ENCODE results near the gene DNAJB6. TPM values are rescaled to one million over a fixed set of nuclear protein-coding genes. Genes with fewer than 3 reads are reported as not detected.

DNAJB6 gene
- total RNA-seq, 2 donors from 2014 or later, result 78.0 to 81.8 TPM

DNA sequence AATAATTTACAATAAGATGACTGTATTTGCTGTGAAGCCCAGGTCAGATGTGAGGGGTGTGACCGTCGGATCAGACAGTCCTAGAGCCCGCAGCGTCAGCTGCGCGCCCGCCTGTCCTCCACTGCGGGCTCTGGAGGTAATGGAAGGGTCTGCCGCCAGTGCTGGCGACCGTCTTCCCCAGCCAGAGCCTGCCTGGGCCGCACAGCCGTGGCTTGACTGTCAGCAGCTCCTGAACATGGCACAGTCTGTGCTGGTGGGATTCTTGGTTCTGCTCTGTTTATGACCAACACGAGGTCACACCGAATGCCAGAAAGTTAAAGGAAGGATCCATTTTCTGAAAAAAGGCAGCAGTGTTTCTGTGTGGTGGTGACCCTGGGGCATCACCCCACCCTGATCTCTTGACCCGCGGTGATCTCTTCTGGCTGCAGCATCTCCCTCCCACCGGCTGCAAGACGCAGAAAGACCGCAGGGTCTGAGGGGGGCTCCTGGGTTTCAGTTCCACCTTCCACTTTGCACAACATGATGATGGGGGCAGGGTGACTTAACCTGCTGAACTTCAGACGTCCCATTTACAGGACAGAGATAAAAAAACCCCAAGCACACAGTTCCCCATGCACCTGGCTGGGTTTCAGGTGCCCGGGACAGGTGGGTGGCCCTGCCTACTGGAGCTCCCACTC, 103.7 kb downstream of the DNAJB6 start:
- intact Hi-C loops (cut with DNase I), result no loop called here
- Histone ChIP-seq H3K4me3 (no peak overlapping the region), H3K9me3 (no peaks in the 10 kb centered on the region), H3K4me1 (no peaks in the 10 kb centered on the region), H3K27ac (no peak overlapping the region), H3K9ac (ENCODE audit: low read depth in 2 of 2, low read length in 2 of 2) (no peak overlapping the region), H3K27me3 (no peaks in the 10 kb centered on the region), H3K36me3 (no peaks in the 10 kb centered on the region)
- TF ChIP-seq, protein P1, sequence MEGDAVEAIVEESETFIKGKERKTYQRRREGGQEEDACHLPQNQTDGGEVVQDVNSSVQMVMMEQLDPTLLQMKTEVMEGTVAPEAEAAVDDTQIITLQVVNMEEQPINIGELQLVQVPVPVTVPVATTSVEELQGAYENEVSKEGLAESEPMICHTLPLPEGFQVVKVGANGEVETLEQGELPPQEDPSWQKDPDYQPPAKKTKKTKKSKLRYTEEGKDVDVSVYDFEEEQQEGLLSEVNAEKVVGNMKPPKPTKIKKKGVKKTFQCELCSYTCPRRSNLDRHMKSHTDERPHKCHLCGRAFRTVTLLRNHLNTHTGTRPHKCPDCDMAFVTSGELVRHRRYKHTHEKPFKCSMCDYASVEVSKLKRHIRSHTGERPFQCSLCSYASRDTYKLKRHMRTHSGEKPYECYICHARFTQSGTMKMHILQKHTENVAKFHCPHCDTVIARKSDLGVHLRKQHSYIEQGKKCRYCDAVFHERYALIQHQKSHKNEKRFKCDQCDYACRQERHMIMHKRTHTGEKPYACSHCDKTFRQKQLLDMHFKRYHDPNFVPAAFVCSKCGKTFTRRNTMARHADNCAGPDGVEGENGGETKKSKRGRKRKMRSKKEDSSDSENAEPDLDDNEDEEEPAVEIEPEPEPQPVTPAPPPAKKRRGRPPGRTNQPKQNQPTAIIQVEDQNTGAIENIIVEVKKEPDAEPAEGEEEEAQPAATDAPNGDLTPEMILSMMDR (IDR thresholded peaks at IDR 0.05), result no peak
- no peak for DNase-seq

DNA sequence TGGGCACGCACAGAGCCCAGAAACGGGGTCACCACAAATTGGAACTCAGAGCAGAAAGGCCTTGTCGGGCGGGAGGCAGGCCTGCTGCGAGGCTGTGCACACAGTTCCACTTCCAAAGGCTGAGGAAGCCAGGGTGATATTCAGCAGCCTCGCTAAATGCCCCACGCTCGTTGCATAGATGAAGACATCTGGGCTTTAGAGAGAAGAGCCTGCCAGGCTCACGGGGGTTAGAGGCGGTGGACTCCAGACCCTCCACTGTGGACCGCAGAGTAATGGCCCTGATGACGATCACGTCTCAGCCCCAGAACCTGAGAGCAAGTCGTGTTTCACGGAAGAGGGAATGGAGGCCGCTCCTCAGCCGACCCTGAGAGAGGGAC, 104.2 kb downstream of the DNAJB6 start:
- DNase-seq, result no peak
- TF ChIP-seq, protein P1 (IDR thresholded peaks at IDR 0.05), result no peak

DNA sequence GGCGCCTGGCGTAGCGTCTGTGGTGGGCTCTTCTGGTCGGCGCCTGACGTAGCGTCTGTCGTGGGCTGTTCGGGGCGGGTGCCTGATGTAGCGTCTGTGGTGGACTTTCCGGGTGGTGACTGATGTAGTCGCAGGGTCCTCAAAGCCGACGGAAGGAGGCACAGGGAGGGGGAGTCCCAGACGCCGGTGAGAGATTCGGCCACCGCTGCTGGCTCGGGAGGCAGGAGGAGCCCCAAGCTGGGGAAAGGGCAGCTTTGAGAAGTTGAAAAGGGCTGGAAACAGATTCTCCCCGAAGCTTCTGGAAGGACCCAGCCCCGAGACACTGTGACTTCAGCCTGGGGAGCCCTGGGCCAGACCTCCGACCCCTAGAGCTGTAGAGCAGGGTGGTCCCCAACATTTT, 105.7 kb downstream of the DNAJB6 start:
- DNase-seq, result no peak
- H3K9me3 ChIP-seq, result no peaks in the 10 kb centered on the region
- H3K9ac ChIP-seq (ENCODE audit: low read depth in 2 of 2, low read length in 2 of 2), result no peak overlapping the region
- intact Hi-C loops (cut with DNase I), result no loop called here
- no peak overlapping the region for H3K27ac ChIP-seq
- no peaks in the 10 kb centered on the region for H3K4me1 ChIP-seq
- TF ChIP-seq, protein P1 (IDR thresholded peaks at IDR 0.05), result no peak
- no peaks in the 10 kb centered on the region for H3K27me3 ChIP-seq
- H3K4me3 ChIP-seq, result no peak overlapping the region
- H3K36me3 ChIP-seq, result no peaks in the 10 kb centered on the region

More for the DNA sequence above, 104.2 kb downstream of the DNAJB6 start:
- intact Hi-C loops (cut with DNase I), result no loop called here
- Histone ChIP-seq H3K9ac (ENCODE audit: low read depth in 2 of 2, low read length in 2 of 2) (no peak overlapping the region), H3K4me3 (no peak overlapping the region), H3K36me3 (no peaks in the 10 kb centered on the region), H3K27ac (no peak overlapping the region), H3K4me1 (no peaks in the 10 kb centered on the region), H3K27me3 (no peaks in the 10 kb centered on the region), H3K9me3 (no peaks in the 10 kb centered on the region)

DNA sequence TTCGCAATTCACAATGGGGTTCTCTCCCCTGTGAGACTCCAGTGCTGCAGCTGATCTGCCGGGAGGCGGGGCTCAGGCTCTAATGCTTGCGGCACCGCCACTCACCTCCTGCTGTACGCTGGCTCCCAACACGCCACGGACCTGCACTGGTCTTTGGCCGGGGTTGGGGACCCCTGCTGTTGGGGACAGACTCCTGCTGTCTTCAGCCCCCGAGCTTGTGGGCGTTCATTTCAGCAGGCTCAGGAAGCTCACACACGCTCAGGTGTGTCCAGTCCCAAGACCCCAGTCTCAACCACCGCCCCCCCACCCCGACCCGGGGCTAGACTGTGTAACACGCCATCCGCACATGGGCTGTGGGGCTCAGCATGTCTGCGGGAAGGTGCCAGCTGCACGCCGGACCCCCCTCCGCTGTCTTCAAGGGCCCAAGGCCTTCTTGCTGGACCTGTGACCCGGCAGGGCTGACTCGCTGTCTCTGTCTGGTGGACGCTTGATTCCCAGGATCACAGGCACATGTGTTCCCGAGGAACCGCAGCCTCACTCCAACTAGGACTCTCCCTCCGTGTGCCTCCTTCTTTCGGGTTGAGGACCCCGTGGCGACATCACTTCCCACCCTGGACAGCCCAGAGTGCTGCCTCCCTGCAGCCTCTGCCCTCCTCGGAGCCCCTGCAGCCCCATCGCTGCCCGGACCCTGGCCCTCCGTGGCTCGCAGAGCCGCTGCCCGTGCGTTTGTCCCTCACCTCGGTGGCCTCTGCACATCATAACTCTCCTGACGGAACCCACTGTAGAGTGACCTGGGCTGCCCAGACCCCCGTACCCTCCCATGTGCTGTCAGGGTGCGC, 106.4 kb downstream of the DNAJB6 start:
- TF ChIP-seq, protein P1 (IDR thresholded peaks at IDR 0.05), result no peak
- no peak for DNase-seq
- Histone ChIP-seq H3K4me3 (no peak overlapping the region), H3K27me3 (no peaks in the 10 kb centered on the region), H3K27ac (no peak overlapping the region), H3K36me3 (no peaks in the 10 kb centered on the region), H3K9me3 (no peaks in the 10 kb centered on the region), H3K4me1 (no peaks in the 10 kb centered on the region), H3K9ac (ENCODE audit: low read depth in 2 of 2, low read length in 2 of 2) (no peak overlapping the region)
- intact Hi-C loops (cut with DNase I), result no loop called here

DNA sequence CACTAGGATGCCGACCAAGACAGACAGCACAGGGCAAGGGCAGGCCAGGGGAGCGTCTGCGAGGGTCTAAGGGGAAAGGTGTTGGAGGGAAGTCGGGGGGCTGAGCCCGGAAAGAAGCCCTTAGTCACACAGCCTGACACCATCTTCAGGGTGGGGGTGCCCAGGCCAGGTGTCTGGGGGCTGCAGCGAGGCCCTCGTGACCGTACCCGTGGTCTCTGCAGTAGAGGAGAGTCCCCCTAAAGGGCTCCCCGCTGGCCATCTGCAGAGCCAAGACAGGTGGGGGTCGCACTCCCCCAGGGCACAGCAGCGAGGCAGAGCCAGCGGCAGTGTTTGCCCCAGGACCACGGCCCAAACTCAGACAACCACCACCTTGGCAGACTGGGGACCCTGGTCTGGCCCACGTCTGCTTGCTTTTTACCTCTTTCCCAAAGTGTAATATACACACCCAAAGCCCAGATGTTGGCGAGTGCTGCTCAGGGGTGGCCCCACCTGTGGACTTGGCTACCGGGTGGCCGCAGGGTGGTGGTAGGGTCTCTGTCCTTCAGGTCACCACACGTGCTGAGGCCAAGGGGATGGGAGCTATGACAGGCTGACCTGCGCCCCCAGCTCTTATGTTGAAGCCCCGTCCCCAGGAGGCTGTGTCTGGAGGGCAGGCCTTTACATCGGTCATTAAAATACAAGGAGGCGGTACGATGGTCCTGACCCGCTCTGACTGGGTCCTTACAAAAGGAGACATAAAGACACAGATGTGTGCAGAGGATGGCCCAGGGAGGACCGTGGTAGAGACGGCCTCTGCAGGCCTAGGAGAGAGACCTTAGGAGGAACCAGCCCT, 107.4 kb downstream of the DNAJB6 start:
- intact Hi-C loops (cut with DNase I), result no loop called here
- H3K4me1 ChIP-seq, result no peaks in the 10 kb centered on the region
- DNase-seq, result no peak
- no peak overlapping the region for H3K4me3 ChIP-seq
- H3K27me3 ChIP-seq, result no peaks in the 10 kb centered on the region
- H3K9ac ChIP-seq (ENCODE audit: low read depth in 2 of 2, low read length in 2 of 2), result no peak overlapping the region
- TF ChIP-seq, protein P1 (IDR thresholded peaks at IDR 0.05), result no peak
- no peaks in the 10 kb centered on the region for H3K36me3 ChIP-seq
- no peaks in the 10 kb centered on the region for H3K9me3 ChIP-seq
- H3K27ac ChIP-seq, result no peak overlapping the region
